Cortex of kidney (tissue), 1 donor: ENCODE measurements around the gene R3HDM2.

Source experiments
- DNase-seq: peaks from one replicate; lab custom pipeline; 2025; lab: John Stamatoyannopoulos, UW

Gene R3HDM2

DNA sequence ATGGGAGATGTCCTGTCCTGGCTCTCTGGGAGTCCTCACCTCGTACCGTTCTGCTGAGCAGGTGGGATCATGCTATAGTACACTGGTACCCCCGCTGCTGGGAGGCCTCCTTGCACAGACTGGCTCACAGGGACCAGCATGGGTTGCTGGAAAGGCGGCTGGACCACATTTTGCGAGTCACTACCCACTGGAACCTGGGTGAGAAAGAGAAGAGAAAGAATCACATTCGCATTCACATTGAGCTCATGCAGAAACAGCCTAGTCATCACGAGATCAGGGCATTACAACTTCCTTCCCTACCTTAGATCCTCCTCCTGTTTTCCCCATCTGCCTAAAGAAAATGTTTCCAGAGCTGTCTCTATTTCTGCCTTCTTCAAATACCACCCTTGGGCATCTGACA lies 162.6 kb downstream of the R3HDM2 start:
- no peak for DNase-seq

DNA sequence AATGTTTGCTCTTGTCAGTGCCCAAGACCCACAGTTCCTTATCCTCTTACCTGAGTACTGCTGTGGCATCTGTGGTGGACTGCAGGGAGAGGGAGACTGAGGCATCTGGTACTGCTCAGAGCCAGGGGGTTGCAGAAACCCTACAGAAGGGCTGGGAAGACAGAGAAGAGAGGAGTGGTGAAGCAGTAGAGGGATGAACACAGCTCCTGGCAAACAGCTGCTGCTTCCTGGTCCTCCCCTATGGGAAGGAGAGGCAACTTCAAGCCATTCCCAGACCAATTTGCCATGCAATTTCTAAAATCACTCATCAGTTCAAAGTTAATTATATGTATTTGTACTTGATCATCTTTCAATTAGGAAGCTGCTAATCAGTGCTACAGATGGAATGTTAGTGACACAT lies 164.2 kb downstream of the R3HDM2 start:
- DNase-seq: no peak

DNA sequence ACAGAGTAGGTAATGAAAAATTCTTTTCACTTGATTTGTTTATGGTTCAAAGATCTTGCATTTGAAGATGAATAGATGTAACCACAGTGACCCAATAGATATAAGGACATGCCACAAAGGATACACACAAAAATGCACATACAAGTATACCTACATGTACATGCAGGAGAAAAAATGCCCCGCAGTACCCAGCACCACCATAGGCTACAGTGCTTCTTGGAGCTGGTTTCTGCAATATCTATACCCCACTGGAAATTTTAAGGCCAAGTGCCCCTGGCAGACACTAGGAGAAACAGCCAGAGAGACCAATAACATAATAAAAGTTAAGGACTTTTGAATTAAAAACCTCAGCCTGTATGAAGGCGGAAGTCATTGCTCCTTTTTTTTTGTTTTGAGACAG lies 167.7 kb downstream of the R3HDM2 start:
- no peak for DNase-seq

DNA sequence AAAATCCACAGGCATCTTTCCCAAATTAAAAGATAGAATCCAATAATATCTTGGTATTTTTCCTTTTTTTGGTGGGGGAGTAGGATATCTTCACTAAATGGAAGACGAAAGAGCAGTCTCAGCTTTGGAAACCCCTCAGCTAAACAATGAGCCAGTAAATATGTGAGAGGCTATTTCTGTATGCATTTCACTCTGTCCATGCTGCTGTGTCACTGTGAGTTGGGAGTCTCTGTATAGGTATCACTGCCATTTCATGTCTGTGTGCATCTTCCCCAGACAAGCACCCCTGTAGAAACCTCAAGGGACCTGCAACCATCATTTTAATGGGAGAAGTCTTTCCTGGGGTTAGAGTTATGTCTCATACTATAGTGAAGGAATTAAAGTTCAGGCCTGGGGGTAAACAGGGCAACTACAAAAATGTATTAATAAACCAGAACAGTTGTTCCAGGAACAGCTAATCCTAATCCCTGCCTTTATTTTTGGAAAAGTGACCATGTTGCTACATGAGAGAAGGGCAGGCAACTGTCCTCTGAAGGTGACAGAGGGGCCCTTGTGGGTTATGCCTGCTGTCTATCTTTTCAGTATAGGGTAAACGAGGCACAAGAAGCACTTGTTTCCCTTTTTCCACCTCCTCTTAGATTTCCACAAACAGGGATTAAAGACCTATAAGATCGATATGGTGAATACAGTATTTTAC lies 168.6 kb downstream of the R3HDM2 start:
- no peak for DNase-seq

DNA sequence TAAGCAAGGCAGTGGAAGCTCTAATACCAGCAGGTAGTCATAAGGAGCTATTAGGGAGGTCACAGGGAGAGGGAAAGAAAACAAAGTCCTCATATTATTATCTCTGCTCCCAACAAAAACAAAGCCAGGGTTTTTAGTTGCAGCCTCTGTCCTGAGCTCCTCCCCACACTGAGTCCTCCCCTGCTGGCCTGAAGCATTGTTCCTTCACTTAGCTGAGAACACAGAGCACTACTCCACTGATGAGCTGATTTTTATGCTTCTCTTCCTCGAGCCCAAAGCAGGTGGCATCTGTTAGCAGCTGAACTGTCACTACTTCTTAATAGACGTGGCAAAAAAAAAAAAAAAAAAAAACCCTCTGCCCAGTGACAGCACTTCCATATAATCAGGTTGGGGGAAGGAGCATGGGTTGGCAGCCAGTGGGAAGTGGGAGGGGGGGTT lies 169.4 kb downstream of the R3HDM2 start:
- no peak for DNase-seq

DNA sequence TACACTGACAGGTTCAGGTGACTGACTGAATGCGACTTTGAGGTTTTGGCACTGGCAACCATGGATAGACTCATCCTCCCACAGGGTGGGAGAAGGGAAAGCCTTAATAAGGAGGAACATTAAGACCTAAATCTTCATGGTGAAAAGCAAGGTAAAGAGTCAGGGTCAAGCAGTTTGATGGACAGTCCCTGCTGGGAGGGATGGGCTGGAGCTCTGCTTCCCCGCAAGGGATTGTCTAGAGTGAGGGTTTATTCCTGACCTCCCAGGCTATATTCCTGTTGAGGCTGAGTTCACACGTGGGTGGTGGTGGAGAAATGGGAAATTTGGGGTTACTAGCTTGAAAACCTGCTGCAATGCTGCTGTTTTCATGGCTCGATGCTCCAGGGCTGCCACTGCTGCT lies 170.5 kb downstream of the R3HDM2 start:
- DNase-seq: no peak

DNA sequence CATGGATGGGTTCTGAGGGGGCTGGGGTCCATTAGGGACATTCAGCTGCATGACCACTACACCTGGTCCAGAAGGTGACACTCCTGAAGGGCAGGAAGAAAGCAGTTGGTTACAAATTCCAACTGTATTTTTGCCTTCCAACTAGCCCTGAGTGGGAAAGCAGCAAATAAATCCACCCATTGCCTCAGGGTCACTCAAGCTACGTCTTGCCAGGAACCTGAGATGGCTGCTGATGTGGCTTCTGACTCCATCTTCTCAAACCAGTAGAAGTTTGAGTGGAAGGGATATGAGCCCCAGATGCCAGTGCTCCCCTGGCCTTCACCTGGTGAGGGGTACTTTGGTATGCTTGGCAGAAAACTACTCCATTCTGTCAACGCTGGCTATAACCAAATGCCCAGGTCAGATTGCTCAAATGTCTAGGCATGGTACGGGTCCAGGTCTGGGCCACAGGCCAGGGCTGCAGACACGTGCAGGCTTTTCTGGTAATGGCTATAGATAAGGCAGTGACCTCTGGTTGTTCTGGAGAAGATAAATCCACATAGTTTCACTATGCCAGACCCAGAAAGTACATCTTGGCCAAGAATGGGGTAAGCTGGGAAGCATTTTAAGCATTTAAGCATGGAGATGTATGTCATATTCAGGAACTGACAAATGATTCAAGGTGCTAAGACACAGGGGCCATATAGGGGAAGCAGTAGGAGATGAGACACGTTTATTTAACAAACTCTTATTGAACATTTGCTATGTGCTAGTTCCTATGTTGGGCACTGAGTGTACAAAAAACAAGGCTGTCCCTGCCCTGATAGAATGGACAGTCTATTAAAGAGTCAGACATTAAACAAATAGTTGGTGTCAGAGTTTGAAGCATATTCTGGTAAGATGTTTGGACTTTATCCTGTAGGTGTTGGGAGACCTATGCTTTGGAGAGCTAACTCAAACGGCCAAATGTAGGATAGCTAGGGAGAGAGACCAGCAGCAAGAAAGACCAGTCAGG lies 171.6 kb downstream of the R3HDM2 start:
- no peak for DNase-seq

DNA sequence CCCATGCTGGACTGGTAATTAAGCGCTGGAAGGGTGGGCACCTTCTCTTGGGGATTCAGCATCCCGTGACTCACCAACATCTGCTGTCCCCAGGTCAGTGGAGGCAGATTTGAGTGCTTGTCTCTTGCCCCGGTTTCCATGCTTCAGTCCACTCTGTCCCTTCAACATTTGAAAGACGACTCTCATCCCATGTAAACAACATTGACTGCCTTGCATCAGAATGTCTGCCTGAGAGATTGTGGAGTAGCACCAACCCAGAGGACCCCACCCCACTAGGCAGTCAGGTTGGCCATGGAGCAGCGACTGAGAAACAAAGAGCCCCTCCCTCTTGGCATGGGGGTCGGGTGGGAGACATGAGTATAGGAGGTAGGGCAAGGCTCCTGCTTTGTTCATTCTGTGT lies 174.9 kb downstream of the R3HDM2 start:
- DNase-seq: no peak

DNA sequence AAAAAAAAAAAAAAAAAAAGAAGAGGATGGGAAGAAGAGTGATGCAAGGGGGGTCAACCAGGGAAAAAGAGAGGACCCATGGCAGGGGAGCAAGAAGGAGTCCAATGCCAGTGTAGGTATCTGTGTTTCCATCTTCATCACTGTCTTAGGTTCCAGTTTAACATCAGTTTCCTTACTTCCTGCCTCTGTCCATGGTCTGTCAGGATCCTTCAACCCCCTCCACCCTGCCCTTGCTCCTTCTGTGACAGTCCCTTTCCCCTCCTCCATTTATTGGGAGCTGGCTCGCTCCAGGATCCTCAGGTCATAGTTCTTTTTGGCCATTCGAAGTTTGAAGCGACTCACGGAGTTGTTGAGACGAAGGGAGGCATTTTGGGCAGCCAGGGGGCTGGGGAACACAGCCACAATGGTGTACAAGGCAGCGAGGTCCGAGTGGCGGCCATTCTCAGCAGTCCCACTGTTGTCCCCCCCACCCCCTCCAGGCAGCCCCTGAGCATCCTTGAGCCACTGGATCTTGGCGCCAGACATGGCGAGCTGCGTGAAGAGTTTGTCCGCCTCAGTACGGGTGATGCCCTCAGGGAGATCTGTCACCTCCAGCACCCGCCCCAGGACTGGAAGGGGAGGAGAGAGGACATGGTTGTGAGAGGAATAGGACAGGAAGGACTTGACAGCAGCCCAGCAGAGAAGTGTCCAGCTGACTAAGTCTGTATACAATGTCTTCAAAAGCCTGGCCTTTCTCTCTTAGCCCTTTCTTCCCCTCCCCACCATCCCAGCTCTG lies 176.2 kb downstream of the R3HDM2 start:
- no peak for DNase-seq

DNA sequence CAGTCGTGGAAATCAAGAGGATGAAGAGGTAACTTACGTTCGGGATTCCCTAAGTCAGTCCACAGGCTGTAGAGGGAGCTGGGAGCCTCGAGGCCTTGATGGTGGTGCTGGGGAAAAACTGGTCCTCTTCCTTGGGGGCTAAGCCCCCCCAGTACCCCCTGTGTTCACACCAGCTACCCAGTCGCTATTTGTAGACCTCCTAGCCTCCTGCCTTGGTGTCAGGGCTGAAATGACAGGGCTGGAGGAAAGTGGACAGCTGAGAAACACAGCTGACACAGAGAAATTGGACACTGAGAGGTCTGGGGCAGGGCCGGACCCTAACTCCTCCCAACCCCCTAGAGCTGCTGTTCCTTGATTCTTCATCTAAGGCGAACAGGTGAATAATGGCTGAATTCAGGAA lies 179.9 kb downstream of the R3HDM2 start, which contains the start of gene STAC3:
STAC3 (minus strand) TSS at position 232 of the 400 bp plus-strand sequence. CDS start 1,551 bp downstream, outside the sequence.
- no peak for DNase-seq

DNA sequence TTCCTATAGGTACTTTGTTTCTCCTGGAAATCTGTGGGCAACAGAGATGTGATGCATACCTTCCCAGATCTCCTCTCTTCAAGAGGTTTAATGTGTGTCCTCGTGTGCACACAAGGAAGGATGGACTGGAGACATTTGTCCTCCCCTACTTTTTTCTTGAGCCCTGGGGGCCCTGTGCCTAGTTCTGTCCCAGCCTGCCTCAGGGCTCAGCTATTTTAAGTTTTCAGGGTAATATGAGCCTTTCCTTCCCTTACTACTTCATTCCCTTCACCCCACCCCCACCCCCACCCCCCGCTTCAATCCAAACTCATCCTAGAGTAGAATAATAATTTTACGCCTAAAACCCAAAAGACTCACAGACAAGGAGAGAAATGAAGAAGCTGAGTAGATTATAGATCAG lies 180.3 kb downstream of the R3HDM2 start:
- DNase-seq: no peak

DNA sequence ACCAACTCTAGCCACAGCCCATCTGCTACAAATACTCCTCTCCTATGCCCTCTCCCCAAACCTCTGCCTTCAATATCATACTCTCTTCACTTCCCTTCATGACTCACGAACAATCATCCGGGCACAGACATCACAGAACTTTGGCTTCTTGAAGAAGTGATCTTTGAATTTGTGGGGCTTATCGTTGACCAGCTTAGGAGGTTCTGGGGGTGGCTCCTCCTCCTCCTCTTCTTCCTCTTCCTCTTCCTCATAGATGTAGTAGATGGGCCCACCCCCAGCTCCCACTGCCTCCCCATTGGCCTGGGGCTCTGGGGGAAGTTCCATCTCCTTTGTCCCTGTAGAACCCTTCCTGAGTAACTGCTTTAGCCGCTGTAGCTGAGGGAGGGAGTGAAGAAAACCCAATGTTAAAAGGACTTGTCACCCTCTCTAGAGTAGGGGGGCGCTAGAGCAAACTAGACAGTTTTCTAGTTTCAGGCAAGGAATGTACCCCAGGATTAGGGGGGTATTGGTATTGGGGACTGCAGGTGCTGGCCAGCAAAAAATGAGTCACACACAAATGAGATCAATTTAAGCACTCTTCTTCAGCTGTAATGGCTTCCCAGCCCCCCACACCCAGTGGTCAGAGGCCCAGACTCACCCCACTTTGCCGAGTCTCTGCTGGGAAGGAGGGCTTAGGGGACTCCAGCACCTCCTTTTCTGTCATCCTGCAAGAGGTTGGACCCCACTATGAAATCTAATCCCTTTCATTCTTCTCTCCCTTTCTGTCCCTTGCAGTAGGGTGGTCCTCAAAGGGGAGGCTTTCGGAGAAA lies 181.7 kb downstream of the R3HDM2 start:
- DNase-seq: no peak

DNA sequence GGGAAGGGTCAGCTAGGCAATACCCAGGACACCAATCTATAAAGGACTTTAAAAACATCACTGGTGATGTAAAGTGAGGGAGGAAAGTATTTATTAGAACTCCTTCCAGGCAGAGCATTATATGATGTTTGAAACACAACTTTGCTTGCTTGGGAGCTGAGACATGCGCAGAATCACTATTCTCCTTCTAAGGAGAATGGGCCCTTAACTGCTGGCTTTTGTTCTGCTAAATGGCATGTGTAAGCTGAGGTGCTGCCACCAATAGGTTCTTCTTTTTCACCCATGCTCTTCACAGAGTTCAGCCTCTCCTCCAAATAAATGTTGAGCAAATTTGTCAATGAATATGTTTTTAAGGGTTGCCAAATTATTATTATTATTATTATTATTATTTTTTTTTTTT lies 183.8 kb downstream of the R3HDM2 start:
- DNase-seq: no peak

DNA sequence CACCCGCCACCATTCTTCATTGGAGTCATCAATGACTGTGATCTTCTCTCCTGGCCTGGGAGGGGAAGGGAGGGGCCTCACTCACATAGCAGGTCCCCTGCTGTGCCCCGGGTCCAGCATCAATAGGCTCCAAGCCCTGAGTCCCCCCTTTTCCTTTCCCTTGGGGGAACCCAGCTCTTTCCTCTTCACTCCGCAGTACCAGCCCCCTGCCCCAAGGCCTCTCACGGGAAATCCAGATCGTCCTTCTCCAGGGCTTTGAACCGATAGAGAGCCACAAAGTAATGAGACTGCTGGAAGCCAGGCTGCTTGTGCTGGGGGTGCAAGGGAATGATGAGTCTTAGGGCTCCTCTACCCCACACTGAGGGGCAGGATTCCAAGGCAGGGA lies 186.5 kb downstream of the R3HDM2 start:
- DNase-seq: no peak

DNA sequence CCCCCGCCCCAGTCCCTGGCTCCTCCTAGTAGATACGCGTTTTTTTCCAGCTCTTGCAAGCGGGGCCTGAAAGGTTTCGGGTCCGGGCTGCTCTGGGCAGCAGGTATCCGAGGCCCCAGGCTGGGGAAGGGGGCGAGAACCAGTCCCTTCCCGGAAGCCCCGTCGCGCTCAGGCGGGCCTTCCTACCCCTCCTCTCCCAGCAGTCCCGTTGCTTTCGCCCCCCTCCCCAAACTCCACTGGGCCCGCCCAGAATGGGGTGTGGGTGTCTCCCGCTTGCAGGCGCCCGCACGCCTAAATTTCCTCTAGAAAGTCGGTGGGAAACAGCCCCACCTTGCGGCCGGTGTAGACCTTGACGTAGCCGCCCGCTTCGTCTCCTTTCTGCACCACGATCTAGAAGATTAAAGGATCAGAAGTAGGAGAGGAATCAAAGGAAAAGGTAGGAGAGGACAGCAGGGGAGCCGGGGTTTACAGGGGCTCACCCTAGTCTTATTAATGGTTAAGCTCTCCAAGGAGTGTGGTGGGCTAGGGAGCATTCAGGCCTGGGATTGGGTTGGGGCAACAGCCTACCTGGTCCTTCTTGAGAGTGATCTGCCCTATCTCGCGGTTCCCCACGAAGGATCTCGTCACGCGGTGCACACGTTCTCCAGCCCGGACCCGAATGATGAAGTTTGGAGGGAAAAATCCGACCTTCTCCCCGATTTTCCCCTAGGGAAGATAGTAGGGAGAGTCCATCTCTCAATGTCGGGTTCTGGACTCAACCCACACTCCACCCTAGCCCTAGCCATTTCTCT lies 187.1 kb downstream of the R3HDM2 start:
- DNase-seq: no peak

DNA sequence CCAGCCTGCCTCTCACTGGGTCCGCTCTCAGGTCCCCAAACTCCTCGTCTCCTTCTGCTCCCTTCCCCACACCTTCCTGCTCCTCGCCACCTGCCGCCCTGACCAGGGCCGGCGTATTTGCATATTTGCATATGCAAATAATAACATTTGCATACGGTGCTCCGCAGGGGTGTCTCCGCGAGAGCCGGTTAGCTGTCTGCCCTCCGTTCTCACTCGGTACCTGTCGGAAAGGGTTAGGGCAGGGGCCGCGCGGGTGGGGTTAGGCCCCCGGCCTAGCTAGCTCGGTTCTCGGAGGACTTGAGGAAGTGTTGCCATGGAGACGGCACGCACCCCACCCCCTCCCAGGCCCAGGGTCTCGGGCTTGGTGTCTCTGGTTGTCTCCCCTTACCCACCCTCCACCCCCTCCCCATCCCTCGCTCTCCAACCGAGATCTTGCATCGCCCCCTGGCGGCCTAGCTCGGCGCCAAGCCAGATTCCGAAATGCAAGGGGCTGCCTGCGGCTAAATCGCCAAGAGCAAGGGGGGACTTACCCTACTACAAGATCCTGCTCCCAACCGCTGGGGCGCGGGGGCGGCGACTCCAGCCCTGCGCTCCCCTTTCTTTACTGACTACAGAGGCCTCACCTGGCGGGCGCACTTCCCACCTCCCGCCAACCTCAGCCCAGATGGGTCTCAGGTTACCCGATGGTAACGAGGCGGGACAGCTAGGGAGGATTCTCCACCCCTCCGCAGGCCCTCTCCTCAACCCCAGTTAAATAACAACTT lies 188.0 kb downstream of the R3HDM2 start:
- DNase-seq: no peak

DNA sequence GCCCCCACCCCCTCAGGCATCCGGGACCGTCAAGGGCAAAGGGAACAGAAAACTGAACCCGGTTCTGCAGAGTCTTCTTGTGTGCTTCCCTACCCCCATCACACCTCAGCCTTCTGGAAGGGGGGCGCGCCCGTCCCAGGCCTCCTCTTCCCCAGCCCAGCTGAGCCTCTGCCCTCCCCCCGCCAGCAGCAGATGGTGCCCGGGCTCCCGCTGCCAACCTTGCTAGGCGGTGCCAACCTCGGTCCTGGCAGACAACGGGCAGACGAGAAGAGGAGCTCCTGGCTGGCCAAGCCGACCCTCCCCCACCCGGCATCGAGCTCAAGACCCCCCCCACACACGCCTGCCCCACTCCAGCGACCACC lies 188.5 kb downstream of the R3HDM2 start:
- DNase-seq: no peak

DNA sequence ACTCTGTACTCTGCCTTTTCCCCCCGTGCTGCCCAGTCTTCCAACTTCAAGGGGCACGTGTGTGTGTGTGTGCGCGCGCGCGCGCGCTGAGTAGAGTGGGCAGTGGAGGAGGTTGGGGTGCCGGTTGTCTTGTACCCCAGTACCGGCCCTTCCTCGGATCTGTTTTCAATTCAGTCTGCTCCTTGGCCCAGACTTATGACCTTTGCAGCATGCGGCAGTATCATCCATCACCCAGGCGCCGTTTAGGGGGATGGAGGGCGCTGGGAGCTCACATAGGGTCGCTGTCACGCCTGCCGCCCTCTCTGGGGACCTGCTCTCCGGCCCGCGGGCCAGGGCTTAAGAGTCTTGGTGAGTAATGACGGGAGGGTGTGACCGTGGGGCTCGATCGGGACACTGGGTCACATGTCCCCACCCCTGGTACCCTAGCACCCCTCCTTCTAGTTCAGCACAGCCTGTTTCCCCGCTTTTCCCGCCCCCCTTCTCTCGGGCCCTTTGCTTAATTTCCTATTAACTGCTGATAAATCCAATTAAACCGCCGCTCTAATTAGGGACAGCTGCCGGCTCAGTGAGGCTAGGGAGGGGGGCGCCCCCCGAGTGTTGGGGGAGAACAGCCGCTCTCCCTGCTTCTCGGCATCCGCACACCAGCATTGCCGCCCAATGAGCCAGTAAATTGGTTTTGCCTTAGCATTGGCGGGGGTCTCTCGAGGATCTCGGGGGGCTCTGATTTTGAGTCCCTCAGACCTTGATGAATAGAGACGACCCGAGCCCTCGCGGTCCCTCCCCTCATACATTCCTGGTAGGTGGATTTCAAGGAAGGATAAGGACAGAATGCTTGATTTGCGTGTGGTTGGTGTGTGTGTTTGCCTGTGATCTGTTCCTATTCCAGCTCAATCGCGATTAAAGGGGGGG lies 189.2 kb downstream of the R3HDM2 start:
- DNase-seq: no peak

DNA sequence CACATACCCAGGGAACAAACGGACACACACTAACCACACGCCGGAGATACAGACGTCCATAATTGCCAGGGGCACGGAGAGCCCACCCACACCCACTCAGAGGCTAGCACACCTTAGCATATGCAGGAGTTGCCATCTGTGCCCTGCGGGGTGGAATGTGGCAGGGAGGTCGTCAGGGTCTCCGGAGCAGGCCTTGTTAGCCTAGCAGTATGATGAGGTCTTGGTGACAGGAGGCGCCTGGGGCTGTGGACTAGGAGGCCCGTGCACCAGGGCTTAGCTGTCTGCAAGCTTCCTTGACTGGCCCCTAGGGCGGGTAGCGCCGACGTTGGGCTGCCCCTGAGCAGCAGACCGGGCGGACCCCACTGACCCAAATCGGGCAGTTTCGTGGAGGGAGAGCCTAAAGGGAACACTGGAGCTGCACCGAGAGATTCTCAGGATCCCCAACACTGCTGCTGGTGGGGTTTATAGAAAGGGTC lies 189.9 kb downstream of the R3HDM2 start:
- DNase-seq: no peak
